ENCODE data around the gene C7orf25. TPM values are rescaled to one million over a fixed set of nuclear protein-coding genes. Genes with fewer than 3 reads are reported as not detected.

Gene C7orf25
- total and polyA plus RNA-seq, 5 experiments from 2014 or later = 1.9 to 8.0 (median 3.3) TPM

DNA sequence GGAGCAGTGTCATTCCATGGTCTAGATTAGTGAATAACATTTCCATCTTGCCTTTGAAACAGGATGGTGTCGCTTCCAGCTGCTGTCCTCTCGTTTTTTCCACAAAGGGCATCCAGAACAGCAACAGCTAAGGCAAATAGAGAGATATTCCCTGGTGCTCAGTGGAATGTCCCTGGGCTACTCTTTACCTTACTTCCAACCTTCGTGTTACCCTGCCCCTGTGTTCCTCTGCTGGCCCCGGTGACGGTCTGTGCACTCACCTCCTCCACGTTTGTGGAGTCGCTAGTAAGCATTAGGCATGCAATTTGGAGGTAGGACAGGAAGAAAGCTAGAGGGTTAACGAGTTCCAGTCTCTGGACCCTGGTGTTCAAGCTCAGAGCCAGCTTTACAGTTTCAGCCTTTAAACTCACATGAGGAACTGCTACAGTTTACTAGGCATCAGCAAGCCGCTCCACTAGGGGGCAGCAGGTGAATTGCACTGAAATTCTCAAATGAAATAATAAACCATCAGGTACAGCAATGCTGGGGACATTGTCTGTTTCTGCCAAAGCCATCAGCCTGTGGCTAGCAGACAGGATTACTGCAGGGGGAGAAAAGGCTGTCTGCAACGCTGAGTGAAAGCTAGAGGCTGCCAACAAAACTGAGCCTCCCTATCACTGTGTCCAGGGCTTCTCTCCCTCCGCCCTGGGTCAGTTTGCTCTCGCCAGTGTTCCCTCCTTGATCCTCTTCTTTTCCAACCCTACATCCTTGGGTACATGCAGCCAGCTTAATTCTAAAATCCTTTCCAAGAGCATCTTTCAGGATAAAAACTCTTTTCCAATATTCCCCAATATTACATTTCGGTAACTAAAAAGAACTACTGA is 29.3 kb upstream of the C7orf25 start:
- no peaks in the 10 kb centered on the region for H3K9me3 Mint-ChIP-seq
- ATAC-seq (peak; percentile 73 to 77), DNase-seq (peak; percentile 45 to 84 (median 66))
- H3K4me3 Mint-ChIP-seq = no peak overlapping the region
- peak overlapping the region in 2 of 10 donors; percentile 45 to 54 for H3K27ac Mint-ChIP-seq
- no peaks in the 10 kb centered on the region for H3K27me3 Mint-ChIP-seq
- H3K4me1 Mint-ChIP-seq = peaks cover 0 to 8% (median 2%) of the 10 kb centered on the region in 4 donors
- H3K36me3 Mint-ChIP-seq = peaks cover 0 to 35% (median 0%) of the 10 kb centered on the region in 3 donors
- POLR2A ChIA-PET = interaction anchor here (0.9 to 1.6 kb wide), 2 partner anchors 9 to 788 kb away, joined by 3 to 4 read pairs; partner anchors contain the start of genes COA1, MRPL32 and PSMA2

DNA sequence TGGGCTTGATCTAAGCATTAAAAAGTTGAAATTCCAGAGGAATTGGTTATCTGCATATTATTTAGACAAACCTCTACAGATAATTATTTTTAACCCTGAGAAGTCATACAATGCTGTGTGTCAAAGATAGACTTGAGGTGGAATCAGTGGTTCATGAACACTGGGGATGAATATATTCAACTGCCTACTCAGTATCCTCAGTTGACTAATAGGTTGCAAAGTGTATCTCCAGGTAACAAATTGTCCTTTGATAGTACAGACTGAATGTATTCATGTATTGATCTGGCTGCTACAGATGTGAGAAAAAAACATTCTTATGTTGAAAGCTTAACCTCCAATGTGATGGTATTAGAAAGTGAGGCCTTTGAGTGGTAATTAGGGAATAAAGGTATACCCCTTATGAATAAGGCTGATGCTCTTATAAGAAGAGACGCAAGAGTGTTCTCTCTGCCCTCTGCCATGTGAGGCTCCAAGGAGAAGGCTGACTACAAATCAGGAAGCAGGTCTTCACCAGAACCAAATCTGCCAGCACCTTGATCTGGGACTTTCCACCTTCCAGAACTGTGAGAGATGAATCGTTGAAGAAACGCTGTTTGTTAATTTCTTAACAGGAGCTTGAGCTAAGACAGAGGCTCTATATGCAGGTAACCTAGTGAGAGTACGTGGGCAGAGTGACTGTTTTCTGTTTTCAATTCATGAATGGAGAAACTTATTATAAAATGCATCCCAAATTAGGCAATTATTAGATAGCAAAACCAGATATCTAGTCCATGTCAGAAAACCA is 27.8 kb upstream of the C7orf25 start:
- H3K4me1 Mint-ChIP-seq = peaks cover 2 to 12% (median 8%) of the 10 kb centered on the region in 4 donors
- H3K27me3 Mint-ChIP-seq = no peaks in the 10 kb centered on the region
- no peak overlapping the region for H3K4me3 Mint-ChIP-seq
- POLR2A ChIA-PET = no interaction called here
- H3K9me3 Mint-ChIP-seq = no peaks in the 10 kb centered on the region
- ATAC-seq (no peak), DNase-seq (no peak)
- H3K27ac Mint-ChIP-seq = peak overlapping the region in 5 of 10 donors; percentile 6 to 30 (median 18)
- peaks cover 0 to 50% (median 0%) of the 10 kb centered on the region in 3 donors for H3K36me3 Mint-ChIP-seq

DNA sequence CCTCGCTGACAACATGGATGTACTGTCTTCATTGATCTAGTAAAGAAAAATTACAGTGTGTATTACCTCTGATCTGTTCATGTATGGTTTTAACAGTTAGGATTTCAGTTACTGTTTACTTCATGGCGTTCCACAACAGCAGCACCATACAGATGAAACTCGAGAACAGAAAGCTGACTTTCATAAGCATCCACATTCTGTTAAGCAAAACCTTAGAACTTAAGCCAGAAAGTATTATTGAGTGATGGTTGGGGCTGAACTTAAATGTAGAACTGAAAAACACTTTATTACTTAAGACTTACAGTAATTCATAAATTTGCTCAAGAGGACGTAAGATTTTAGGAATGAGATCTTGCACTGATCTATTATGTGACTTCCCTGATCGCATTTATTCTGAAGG is 24.0 kb upstream of the C7orf25 start:
- H3K27ac Mint-ChIP-seq = peak overlapping the region in 3 of 10 donors; percentile 10 to 50 (median 11)
- no peaks in the 10 kb centered on the region for H3K9me3 Mint-ChIP-seq
- no peak for ATAC-seq
- POLR2A ChIA-PET = interaction anchor here (1.2 kb wide), 1 partner anchor 47 kb away, joined by 3 read pairs; no protein-coding TSS in a partner anchor
- H3K36me3 Mint-ChIP-seq = peaks cover 0 to 50% (median 0%) of the 10 kb centered on the region in 3 donors
- no peaks in the 10 kb centered on the region for H3K27me3 Mint-ChIP-seq
- H3K4me1 Mint-ChIP-seq = peaks cover 12 to 44% (median 32%) of the 10 kb centered on the region in 4 donors
- no peak for DNase-seq
- no peak overlapping the region for H3K4me3 Mint-ChIP-seq

DNA sequence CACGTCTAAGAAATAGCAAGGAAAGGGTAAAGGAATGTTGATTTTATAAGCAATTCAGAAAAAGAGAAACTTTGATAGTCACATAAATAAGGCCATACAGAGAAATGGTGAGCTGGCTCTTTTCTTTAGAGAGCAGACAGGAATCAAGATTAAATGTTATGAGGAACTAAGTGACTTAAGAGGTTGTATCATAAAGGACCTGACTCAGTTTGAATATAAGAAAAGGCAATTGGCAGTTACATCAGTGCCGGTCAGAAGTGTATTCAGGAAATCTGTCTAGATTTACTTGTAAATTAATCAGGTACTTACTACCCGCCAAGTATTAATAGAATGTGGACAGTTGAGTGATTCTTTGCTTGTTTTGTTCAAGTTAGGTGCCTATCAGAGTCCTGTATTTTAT is 22.4 kb upstream of the C7orf25 start:
- no peak for DNase-seq
- peak overlapping the region in 8 of 10 donors; percentile 9 to 97 (median 53) for H3K27ac Mint-ChIP-seq
- ATAC-seq = no peak
- H3K4me1 Mint-ChIP-seq = peaks cover 18 to 59% (median 43%) of the 10 kb centered on the region in 4 donors
- H3K9me3 Mint-ChIP-seq = no peaks in the 10 kb centered on the region
- H3K27me3 Mint-ChIP-seq = no peaks in the 10 kb centered on the region
- H3K4me3 Mint-ChIP-seq = peak overlapping the region in 9 of 10 donors; percentile 31 to 100 (median 89)
- H3K36me3 Mint-ChIP-seq = peaks cover 0 to 43% (median 0%) of the 10 kb centered on the region in 3 donors
- POLR2A ChIA-PET = interaction anchor here (0.9 to 1.1 kb wide), 2 partner anchors 8 to 22 kb away, joined by 3 read pairs; no protein-coding TSS in a partner anchor

DNA sequence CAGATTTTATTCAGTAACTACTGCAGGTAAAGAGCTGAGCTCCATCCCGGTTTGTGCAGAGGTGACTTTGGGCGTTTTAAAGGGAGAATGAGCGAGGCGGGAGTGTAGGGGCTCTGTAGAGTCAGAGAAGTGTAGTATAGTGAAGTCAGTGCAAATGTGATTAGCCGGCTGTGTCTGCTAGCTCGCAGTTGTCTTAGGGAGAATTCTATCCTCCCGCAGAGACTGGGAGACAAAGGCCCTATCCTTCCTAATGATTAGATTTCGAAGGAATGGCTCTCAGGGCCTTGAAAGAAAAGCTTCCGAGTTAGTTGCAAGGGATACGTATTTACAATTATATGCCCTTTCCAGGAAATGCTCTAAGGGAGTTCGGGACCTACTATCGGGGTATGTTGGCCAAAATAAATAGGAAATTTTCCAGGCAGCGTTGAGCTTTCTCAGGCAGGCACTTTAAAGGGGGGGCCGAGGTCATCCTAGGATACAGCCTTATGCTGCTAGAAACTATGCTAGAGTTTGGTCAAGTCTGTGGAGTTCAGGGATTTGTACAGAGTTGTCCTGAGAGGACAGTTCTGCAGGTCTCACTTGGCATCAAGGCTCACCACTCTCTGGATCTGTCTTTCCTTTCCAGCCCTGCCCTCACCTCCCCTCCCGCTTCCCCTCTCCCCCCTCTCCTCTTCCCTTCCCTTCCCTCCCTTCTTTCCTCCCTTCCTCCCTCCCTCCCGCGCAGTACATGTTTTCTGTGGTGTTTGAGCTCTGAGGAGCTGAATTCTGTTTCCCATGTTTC is 21.1 kb upstream of the C7orf25 start:
- DNase-seq = peak in 1 of 10 donors; percentile 4
- ATAC-seq = no peak
- Mint-ChIP-seq H3K27ac (peak overlapping the region; percentile 96 to 99 (median 98)), H3K4me1 (peaks cover 24 to 72% (median 56%) of the 10 kb centered on the region in 4 donors), H3K4me3 (peak overlapping the region; percentile 89 to 100 (median 99)), H3K9me3 (no peaks in the 10 kb centered on the region), H3K27me3 (no peaks in the 10 kb centered on the region), H3K36me3 (peaks cover 0 to 33% (median 0%) of the 10 kb centered on the region in 3 donors)
- POLR2A ChIA-PET = interaction anchor here (0.6 to 4.0 kb wide), 10 partner anchors 8 to 993 kb away, joined by 3 to 30 read pairs (median 8); partner anchors contain the start of genes C7orf25, MRPS24, STK17A and UBE2D4

DNA sequence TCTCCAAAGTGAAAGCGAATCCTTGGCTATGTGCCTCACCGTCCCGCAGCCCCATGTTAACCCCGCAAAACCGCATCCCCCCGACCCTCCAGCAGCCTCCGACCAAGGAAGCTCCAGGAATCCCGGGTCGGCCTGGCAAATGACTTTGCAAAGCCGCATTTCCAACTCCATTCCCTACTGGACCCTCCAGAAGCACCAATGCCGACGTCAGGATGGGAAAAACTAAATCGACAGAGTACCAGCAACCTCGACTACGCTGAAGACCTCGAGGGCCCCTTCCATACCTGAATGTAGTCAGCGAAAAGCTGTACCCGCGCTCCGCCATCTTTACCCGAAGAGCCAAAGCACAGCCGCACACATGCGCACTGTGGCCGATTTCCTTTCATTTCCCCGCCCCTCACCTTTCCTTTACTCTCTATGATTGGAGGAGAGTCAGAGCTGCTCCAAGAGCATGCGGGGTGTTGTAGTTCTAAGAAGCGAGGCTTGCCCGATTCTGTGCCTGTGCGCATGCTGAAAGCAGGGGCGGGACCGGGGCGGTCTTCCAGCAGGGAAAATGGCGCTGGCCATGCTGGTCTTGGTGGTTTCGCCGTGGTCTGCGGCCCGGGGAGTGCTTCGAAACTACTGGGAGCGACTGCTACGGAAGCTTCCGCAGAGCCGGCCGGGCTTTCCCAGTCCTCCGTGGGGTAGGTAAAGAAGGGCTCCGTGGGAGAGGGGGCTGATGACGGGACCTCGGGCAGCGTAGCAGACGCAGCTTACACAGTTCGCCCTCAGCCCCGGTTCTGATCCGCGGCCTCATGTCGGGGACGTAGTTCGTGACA is 20.2 kb upstream of the C7orf25 start, which contains the start of the genes MRPL32 and PSMA2:
Gene MRPL32 (plus strand): TSS at position 543 of the 818 bp plus-strand sequence. CDS start 11 bp downstream, at position 554.
Gene PSMA2 (minus strand): TSS at position 341 of the 818 bp plus-strand sequence. CDS start 16 bp downstream, at position 325.
- Mint-ChIP-seq H3K9me3 (no peaks in the 10 kb centered on the region), H3K36me3 (peaks cover 0 to 28% (median 0%) of the 10 kb centered on the region in 3 donors), H3K4me3 (peak within 1 kb of the TSS; percentile 89 to 100 (median 99)), H3K27me3 (no peaks in the 10 kb centered on the region), H3K4me1 (peaks cover 24 to 81% (median 63%) of the 10 kb centered on the region in 4 donors), H3K27ac (peak within 1 kb of the TSS; percentile 96 to 99 (median 98))
- DNase-seq (peak; percentile 81 to 97 (median 94)), ATAC-seq (peak; percentile 99)
- POLR2A ChIA-PET = interaction anchor here (0.6 to 4.0 kb wide), 16 partner anchors 9 to 1916 kb away, joined by 3 to 30 read pairs (median 4); partner anchors contain the start of genes C7orf25, COA1, MRPS24 and STK17A

DNA sequence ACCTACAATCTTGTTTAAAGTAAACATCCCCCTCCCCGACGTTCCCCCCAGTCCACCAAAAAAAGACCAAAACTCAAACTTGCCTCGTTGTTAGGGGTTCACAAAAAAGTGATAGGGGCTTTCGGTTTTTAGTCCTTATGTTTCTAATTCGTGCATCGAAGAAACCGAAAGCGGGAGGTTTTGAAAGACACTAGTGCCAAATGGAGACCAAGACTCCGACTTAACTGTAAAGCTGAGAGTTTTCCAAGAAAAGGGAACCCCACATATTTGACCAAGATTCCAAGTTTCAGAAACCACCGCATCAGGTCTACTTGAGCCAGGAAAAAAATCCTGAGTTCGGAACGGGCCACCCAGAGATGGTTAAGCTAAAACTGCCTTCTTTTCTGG is 19.6 kb upstream of the C7orf25 start:
- no peaks in the 10 kb centered on the region for H3K9me3 Mint-ChIP-seq
- DNase-seq (peak in 1 of 10 donors; percentile 36), ATAC-seq (no peak)
- POLR2A ChIA-PET = interaction anchor here (0.6 to 4.0 kb wide), 13 partner anchors 12 to 1917 kb away, joined by 3 to 30 read pairs (median 6); partner anchors contain the start of genes C7orf25, COA1, MRPS24 and STK17A
- peaks cover 0 to 31% (median 0%) of the 10 kb centered on the region in 3 donors for H3K36me3 Mint-ChIP-seq
- peak overlapping the region; percentile 89 to 100 (median 99) for H3K4me3 Mint-ChIP-seq
- H3K4me1 Mint-ChIP-seq = peaks cover 24 to 82% (median 63%) of the 10 kb centered on the region in 4 donors
- peak overlapping the region; percentile 96 to 99 (median 98) for H3K27ac Mint-ChIP-seq
- H3K27me3 Mint-ChIP-seq = no peaks in the 10 kb centered on the region

DNA sequence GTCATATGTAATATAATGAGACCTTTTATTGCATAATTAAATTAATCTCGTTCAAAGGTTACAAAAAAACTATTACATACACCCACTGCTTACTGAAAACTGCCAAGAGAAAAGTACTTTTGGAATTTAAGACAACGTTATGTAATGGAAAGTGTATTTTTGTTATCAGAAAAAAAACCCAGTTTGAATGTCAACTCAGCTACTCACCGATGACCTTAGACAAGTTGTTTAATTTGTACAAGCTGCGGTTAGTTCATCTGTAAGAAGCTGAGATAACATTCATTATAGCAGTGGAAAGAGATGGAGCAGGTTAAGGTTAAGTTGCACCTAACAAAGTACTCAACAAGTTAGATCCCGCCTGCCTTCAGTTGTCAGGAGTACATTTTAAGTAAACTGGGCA is 19.0 kb upstream of the C7orf25 start:
- Mint-ChIP-seq H3K4me1 (peaks cover 24 to 83% (median 60%) of the 10 kb centered on the region in 4 donors), H3K4me3 (peak overlapping the region; percentile 89 to 100 (median 99)), H3K9me3 (no peaks in the 10 kb centered on the region), H3K27me3 (no peaks in the 10 kb centered on the region), H3K27ac (peak overlapping the region; percentile 84 to 99 (median 98)), H3K36me3 (peaks cover 0 to 31% (median 0%) of the 10 kb centered on the region in 3 donors)
- no peak for DNase-seq
- no peak for ATAC-seq
- POLR2A ChIA-PET = interaction anchor here (0.6 to 4.0 kb wide), 2 partner anchors 17 to 694 kb away, joined by 3 to 30 read pairs; partner anchors contain the start of gene C7orf25

DNA sequence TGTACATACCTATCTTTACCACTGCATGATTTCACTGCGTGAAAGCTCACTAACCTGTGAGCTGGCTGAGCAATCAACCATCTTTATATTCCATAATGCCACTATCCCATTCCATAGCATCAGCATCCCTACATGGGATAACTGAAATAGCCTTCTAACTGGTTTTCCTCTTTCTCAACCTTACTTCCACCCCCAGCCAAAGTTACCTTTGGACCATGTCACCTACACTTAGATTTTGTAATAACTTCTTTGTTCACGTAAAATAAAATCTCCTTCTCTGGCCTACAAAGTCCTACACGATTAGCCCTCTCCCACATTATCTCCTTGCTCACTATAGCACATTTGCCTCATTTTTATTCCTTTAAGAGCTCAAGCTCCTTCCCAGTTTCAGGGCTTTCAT is 17.6 kb upstream of the C7orf25 start:
- Mint-ChIP-seq H3K9me3 (no peaks in the 10 kb centered on the region), H3K27ac (peak overlapping the region in 6 of 10 donors; percentile 5 to 77 (median 34)), H3K27me3 (no peaks in the 10 kb centered on the region), H3K36me3 (peaks cover 0 to 34% (median 2%) of the 10 kb centered on the region in 3 donors), H3K4me1 (peaks cover 29 to 86% (median 59%) of the 10 kb centered on the region in 4 donors), H3K4me3 (peak overlapping the region in 9 of 10 donors; percentile 8 to 82 (median 48))
- DNase-seq = no peak
- ATAC-seq = no peak
- POLR2A ChIA-PET = interaction anchor here (0.6 to 1.8 kb wide), 2 partner anchors 41 to 79 kb away, joined by 3 to 5 read pairs; no protein-coding TSS in a partner anchor

DNA sequence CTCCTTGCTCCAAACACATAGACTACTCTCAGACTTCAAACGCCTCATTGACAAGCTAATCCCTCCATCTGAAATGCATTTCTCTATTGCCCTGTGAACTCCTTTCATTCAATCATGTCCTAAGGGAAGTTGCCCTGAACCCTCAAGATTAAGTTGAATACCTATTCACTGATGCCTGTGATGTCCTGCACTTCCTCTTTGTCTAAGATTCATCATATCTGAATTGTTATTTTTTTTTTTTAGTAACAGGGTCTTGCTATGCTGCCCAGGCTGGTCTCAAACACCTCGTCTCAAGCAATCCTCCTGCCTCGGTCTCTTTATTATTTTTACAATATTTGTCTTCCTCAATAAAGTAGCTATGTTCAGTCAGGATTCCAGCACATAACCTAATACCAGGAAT is 16.9 kb upstream of the C7orf25 start:
- Mint-ChIP-seq H3K4me1 (peaks cover 29 to 81% (median 52%) of the 10 kb centered on the region in 4 donors), H3K9me3 (no peaks in the 10 kb centered on the region), H3K27ac (peak overlapping the region in 4 of 10 donors; percentile 6 to 77 (median 61)), H3K36me3 (peaks cover 0 to 40% (median 3%) of the 10 kb centered on the region in 3 donors), H3K27me3 (no peaks in the 10 kb centered on the region), H3K4me3 (peak overlapping the region in 1 of 10 donors; percentile 35)
- ATAC-seq = no peak
- DNase-seq = no peak
- POLR2A ChIA-PET = interaction anchor here (1.8 kb wide), 1 partner anchor 40 kb away, joined by 5 read pairs; no protein-coding TSS in a partner anchor

Data from naive thymus-derived CD8-positive, alpha-beta T cell (primary cell).